ENCODE results near the gene GAPVD1. TPM values are rescaled to one million over a fixed set of nuclear protein-coding genes. Genes with fewer than 3 reads are reported as not detected.

GAPVD1 gene
- total RNA-seq, 4 donors from 2014 or later, result 50.9 to 79.0 (median 53.4) TPM

DNA sequence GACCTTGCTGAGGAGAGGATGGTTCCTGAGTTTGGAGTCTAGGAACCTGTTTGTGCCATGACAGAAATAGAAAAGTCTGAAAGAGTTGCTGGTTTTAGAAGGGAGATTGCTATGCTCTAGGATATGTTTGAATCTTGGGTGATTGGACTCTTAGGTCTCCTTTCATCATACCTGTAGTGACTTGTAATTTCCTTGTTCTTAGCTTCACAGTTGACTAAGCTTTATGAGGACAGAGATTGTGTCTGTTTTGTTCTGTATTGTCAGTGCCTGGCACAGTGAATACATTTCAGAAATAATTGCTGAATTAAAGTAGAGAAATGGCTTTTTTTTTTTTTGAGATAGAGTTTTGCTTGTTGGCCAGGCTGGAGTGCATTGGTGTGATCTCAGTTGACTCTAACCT lies 31.5 kb downstream of the GAPVD1 start:
- no peak overlapping the region for H3K4me3 ChIP-seq (ENCODE audit: low read depth, poor library complexity, severe bottlenecking)
- no peak for DNase-seq (ENCODE audit: low spot score in 2 of 2)
- intact Hi-C loops (cut with DNase I; ENCODE audit: low total_unique reads), result no loop called here
- no peak for TF ChIP-seq POLR2A (IDR thresholded peaks at IDR 0.05)
- TF ChIP-seq, protein P1, sequence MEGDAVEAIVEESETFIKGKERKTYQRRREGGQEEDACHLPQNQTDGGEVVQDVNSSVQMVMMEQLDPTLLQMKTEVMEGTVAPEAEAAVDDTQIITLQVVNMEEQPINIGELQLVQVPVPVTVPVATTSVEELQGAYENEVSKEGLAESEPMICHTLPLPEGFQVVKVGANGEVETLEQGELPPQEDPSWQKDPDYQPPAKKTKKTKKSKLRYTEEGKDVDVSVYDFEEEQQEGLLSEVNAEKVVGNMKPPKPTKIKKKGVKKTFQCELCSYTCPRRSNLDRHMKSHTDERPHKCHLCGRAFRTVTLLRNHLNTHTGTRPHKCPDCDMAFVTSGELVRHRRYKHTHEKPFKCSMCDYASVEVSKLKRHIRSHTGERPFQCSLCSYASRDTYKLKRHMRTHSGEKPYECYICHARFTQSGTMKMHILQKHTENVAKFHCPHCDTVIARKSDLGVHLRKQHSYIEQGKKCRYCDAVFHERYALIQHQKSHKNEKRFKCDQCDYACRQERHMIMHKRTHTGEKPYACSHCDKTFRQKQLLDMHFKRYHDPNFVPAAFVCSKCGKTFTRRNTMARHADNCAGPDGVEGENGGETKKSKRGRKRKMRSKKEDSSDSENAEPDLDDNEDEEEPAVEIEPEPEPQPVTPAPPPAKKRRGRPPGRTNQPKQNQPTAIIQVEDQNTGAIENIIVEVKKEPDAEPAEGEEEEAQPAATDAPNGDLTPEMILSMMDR (IDR thresholded peaks at IDR 0.05), result no peak

DNA sequence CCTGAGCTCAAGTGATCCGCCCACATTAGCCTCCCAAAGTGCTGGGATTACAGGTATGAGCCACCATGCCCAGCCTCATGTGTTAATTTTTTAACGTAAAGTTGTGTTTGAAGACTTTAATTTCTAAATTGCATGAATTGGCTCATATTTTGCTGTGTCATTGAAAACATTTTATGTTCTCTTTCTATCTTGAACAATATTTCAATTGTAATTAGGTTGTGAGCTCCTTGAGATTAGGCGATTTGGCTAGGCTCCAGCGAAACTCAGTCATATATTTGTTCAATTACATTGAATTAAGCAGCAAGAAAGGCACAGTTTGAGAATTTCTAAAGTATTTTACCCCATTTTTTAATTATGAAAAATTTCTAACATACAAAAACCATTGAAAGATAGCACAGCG lies 34.0 kb downstream of the GAPVD1 start:
- DNase-seq (ENCODE audit: low spot score in 2 of 2), result no peak
- H3K4me3 ChIP-seq (ENCODE audit: low read depth, poor library complexity, severe bottlenecking), result no peak overlapping the region
- intact Hi-C loops (cut with DNase I; ENCODE audit: low total_unique reads), result no loop called here
- no peak for TF ChIP-seq POLR2A (IDR thresholded peaks at IDR 0.05)
- TF ChIP-seq, protein P1 (IDR thresholded peaks at IDR 0.05), result no peak
- WGBS, 2 donors, result 93 to 96% methylated on average over 5 of the region's 5 CpGs

DNA sequence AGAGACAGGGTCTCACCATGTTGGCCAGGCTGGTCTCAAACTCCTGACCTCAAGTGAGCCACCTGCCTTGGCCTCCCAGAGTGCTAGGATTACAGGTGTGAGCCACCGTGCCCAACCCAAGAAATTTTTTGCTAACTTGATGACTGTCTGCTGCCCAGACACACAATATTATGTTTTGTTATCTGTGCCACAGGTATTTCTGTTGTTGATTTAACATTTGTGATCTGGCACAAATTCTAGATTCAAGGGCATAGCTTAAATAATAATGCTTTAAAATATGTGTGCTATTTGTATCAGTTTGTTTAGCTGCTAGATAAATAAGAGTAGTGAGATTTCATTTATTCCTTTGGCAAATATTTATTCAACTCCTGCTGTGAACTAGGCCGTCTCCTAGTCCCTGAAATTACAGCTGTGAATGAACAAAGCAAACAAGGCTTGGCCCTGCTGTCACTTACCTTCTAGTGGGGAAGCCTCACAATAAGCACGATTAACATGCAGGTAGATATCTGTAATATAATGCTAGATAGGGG lies 35.3 kb downstream of the GAPVD1 start:
- 85 to 92% methylated on average over 3 of the region's 3 CpGs for WGBS, 2 donors
- DNase-seq (ENCODE audit: low spot score in 2 of 2), result no peak
- intact Hi-C loops (cut with DNase I; ENCODE audit: low total_unique reads), result no loop called here
- no peak overlapping the region for H3K4me3 ChIP-seq (ENCODE audit: low read depth, poor library complexity, severe bottlenecking)
- TF ChIP-seq POLR2A (IDR thresholded peaks at IDR 0.05), result no peak
- TF ChIP-seq, protein P1 (IDR thresholded peaks at IDR 0.05), result no peak

DNA sequence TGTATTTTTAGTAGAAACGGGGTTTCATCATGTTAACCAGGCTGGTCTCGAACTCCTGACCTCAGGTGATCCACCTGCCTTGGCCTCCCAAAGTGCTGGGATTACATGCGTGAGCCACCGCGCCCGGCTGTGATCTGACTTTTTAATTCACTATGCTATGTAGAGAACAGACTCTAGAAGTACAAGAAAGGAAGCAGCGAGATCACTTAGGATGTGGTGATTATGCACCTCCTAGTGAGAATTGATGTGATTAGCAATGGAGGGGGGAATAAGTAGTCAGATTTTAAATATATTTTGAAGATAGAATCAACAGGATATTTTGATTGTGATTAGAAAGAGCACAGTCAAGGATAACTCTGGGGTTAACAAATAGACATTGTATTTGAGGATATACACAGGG lies 36.3 kb downstream of the GAPVD1 start:
- 95 to 96% methylated on average over 7 of the region's 7 CpGs for WGBS, 2 donors
- intact Hi-C loops (cut with DNase I; ENCODE audit: low total_unique reads), result no loop called here
- TF ChIP-seq POLR2A (IDR thresholded peaks at IDR 0.05), result no peak
- TF ChIP-seq, protein P1 (IDR thresholded peaks at IDR 0.05), result no peak
- DNase-seq (ENCODE audit: low spot score in 2 of 2), result no peak
- no peak overlapping the region for H3K4me3 ChIP-seq (ENCODE audit: low read depth, poor library complexity, severe bottlenecking)

DNA sequence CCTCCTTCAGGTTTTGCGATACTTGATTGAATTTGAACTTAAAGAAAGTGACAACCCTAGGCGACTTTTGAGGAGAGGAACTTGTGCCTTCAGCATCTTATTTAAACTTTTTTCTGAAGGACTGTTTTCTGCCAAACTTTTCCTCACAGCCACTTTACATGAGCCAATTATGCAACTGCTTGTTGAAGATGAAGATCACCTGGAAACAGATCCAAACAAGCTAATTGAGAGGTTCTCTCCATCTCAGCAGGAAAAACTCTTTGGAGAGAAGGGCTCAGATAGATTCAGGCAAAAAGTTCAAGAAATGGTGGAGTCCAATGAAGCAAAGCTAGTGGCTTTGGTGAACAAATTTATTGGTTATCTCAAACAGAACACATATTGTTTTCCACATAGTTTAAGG lies 40.6 kb downstream of the GAPVD1 start:
- intact Hi-C loops (cut with DNase I; ENCODE audit: low total_unique reads), result no loop called here
- DNase-seq (ENCODE audit: low spot score in 2 of 2), result no peak
- TF ChIP-seq POLR2A (IDR thresholded peaks at IDR 0.05), result no peak
- TF ChIP-seq, protein P1 (IDR thresholded peaks at IDR 0.05), result no peak
- H3K4me3 ChIP-seq (ENCODE audit: low read depth, poor library complexity, severe bottlenecking), result no peak overlapping the region
- WGBS, 2 donors, result 94 to 96% methylated on average over 2 of the region's 2 CpGs

DNA sequence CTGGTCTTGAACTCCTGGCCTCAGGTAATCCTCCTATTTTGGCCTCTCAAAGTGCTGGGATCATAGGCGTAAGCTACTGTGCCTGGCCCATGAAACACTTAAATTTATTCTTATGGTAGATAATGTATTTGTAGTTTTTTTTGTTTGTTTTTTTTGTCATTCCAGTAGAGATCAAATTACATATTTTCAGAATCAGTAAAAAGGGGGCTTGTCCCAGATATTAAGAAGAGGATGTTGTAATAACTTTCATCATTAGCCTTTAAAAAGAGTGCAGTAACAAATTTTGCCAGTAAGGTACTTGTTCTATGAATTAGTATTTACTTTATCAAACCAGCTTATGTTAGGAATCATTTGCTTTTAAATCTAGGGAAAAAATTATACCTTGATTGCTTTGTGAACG lies 42.6 kb downstream of the GAPVD1 start:
- no peak overlapping the region for H3K4me3 ChIP-seq (ENCODE audit: low read depth, poor library complexity, severe bottlenecking)
- 96 to 98% methylated on average over 2 of the region's 2 CpGs for WGBS, 2 donors
- DNase-seq (ENCODE audit: low spot score in 2 of 2), result no peak
- intact Hi-C loops (cut with DNase I; ENCODE audit: low total_unique reads), result no loop called here
- no peak for TF ChIP-seq POLR2A (IDR thresholded peaks at IDR 0.05)
- TF ChIP-seq, protein P1 (IDR thresholded peaks at IDR 0.05), result no peak

All from lower leg skin (tissue), 4 donors.